ENCODE measurements around the gene APBA1. TPM values are rescaled to one million over a fixed set of nuclear protein-coding genes. Genes with fewer than 3 reads are reported as not detected.

The APBA1 gene
- total RNA-seq, 1 donor from 2014 or later: 8.4 TPM

- no peak for TF ChIP-seq CTCF (IDR thresholded peaks at IDR 0.05; ENCODE audit: unreplicated experiment)
- H3K9me3 Mint-ChIP-seq (ENCODE audit: unreplicated experiment): no peaks in the 10 kb centered on the region
- no peak for DNase-seq (ENCODE audit: low spot score)
- H3K27ac Mint-ChIP-seq (ENCODE audit: unreplicated experiment): no peak overlapping the region
- peaks cover 14% of the 10 kb centered on the region for H3K4me1 Mint-ChIP-seq (ENCODE audit: unreplicated experiment)
- no peaks in the 10 kb centered on the region for H3K27me3 Mint-ChIP-seq (ENCODE audit: unreplicated experiment)
- no peaks in the 10 kb centered on the region for H3K36me3 Mint-ChIP-seq (ENCODE audit: low read depth, unreplicated experiment)
- no peak overlapping the region for H3K4me3 Mint-ChIP-seq (ENCODE audit: unreplicated experiment)
Measured at GRCh38 chr9:69660304-69660703, 11.9 kb downstream of the APBA1 start.

GRCh38 chr9:69658987-69659675, 13.0 kb downstream of the APBA1 start:
- peaks cover 14% of the 10 kb centered on the region for H3K4me1 Mint-ChIP-seq (ENCODE audit: unreplicated experiment)
- H3K27ac Mint-ChIP-seq (ENCODE audit: unreplicated experiment): no peak overlapping the region
- no peak overlapping the region for H3K4me3 Mint-ChIP-seq (ENCODE audit: unreplicated experiment)
- H3K9me3 Mint-ChIP-seq (ENCODE audit: unreplicated experiment): no peaks in the 10 kb centered on the region
- H3K36me3 Mint-ChIP-seq (ENCODE audit: low read depth, unreplicated experiment): no peaks in the 10 kb centered on the region
- DNase-seq (ENCODE audit: low spot score): no peak
- no peaks in the 10 kb centered on the region for H3K27me3 Mint-ChIP-seq (ENCODE audit: unreplicated experiment)
- no peak for TF ChIP-seq CTCF (IDR thresholded peaks at IDR 0.05; ENCODE audit: unreplicated experiment)

DNA sequence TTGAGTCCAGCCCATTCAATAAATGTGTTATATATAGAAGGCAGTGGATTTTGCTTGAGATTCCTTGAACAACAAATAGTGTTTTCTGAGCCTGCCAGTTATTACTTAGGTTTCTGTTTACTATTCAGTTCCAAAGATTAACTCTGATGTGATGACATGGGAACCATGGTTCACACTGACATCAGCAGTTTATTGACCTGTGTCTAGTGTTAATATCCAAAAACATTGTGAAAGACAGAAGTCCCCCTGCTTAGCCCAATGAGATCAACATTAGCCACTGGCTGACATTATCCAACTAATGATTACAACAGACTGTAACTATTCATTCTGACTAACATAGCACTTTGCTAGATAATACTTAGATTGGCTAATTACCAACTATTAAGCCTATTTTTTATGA, 14.9 kb downstream of the APBA1 start:
- H3K27me3 Mint-ChIP-seq (ENCODE audit: unreplicated experiment): peaks cover 2% of the 10 kb centered on the region
- DNase-seq (ENCODE audit: low spot score): no peak
- no peaks in the 10 kb centered on the region for H3K9me3 Mint-ChIP-seq (ENCODE audit: unreplicated experiment)
- no peak overlapping the region for H3K4me3 Mint-ChIP-seq (ENCODE audit: unreplicated experiment)
- H3K4me1 Mint-ChIP-seq (ENCODE audit: unreplicated experiment): peaks cover 14% of the 10 kb centered on the region
- TF ChIP-seq CTCF (IDR thresholded peaks at IDR 0.05; ENCODE audit: unreplicated experiment): no peak
- no peaks in the 10 kb centered on the region for H3K36me3 Mint-ChIP-seq (ENCODE audit: low read depth, unreplicated experiment)
- H3K27ac Mint-ChIP-seq (ENCODE audit: unreplicated experiment): no peak overlapping the region

DNA sequence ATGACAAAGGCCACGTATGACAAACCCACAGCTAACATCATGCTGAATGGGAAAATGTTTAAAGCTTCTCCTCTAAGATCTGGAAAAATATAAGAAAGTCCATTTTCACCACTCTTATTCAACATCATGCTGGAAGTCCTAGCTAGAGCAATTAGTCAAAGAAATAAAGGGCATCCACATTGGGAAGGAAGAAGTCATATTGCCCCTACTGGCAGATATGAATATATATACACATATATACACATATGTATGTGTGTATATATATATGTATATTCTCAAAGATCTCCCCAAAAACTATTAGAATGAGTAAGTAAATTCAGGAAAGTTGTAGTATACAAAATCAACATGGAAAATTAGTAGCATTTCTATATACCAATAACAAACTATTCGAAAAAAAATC, 17.1 kb downstream of the APBA1 start:
- no peak for TF ChIP-seq CTCF (IDR thresholded peaks at IDR 0.05; ENCODE audit: unreplicated experiment)
- DNase-seq (ENCODE audit: low spot score): no peak
- Mint-ChIP-seq H3K4me3 (ENCODE audit: unreplicated experiment) (no peak overlapping the region), H3K36me3 (ENCODE audit: low read depth, unreplicated experiment) (no peaks in the 10 kb centered on the region), H3K27ac (ENCODE audit: unreplicated experiment) (no peak overlapping the region), H3K9me3 (ENCODE audit: unreplicated experiment) (no peaks in the 10 kb centered on the region), H3K27me3 (ENCODE audit: unreplicated experiment) (peaks cover 2% of the 10 kb centered on the region), H3K4me1 (ENCODE audit: unreplicated experiment) (peaks cover 3% of the 10 kb centered on the region)

DNA sequence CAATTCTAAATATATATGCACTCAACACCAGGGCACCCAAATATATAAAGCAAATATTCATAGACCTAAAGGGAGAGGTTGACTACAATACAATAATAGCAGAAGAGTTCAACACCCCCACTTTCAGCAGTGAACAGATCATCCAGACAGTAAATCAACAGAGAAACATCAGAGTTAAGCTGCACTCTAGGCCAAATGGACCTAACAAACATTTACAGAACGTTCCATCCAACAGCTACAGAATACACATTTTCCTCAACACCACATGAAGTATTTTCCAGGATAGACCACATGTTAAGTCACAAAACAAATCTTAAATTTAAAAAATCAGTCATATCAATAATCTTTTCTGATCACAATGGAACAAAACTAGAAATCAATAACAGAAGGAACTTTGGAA, 18.9 kb downstream of the APBA1 start:
- H3K4me1 Mint-ChIP-seq (ENCODE audit: unreplicated experiment): no peaks in the 10 kb centered on the region
- H3K27ac Mint-ChIP-seq (ENCODE audit: unreplicated experiment): no peak overlapping the region
- no peak for DNase-seq (ENCODE audit: low spot score)
- H3K9me3 Mint-ChIP-seq (ENCODE audit: unreplicated experiment): no peaks in the 10 kb centered on the region
- no peaks in the 10 kb centered on the region for H3K36me3 Mint-ChIP-seq (ENCODE audit: low read depth, unreplicated experiment)
- TF ChIP-seq CTCF (IDR thresholded peaks at IDR 0.05; ENCODE audit: unreplicated experiment): no peak
- H3K27me3 Mint-ChIP-seq (ENCODE audit: unreplicated experiment): peaks cover 2% of the 10 kb centered on the region
- H3K4me3 Mint-ChIP-seq (ENCODE audit: unreplicated experiment): no peak overlapping the region

Measured in endothelial cell (in vitro differentiated cells).